Measurements from ENCODE around the gene FNBP1. TPM values are rescaled to one million over a fixed set of nuclear protein-coding genes. Genes with fewer than 3 reads are reported as not detected.

FNBP1 gene
- total and polyA plus RNA-seq, 2 experiments from 2014 or later = 19.5 to 21.0 TPM

DNA sequence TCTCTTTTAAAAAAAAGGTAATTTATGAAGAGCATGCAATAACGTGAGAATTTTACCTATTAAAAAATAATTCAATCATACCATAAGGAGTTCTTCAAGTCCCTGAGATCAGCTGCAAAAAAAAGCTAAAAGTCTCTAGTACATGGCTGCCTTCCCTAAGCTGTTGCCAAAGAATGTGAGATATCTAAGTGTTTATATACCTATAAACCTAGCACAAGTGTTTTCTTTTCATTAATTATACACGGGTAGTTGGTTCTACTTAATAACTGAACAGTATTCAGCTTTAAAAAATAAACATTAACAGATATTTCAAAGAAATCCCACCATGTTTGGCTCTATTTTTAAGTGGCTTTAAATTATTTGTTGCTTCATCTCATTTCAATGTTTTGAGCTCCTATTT, 25.9 kb downstream of the FNBP1 start:
- no peak overlapping the region for H3K4me3 ChIP-seq
- TF ChIP-seq EZH2 (IDR thresholded peaks at IDR 0.05; ENCODE audit: borderline replicate concordance) = no peak
- TF ChIP-seq EZH2phosphoT487 (IDR thresholded peaks at IDR 0.05; ENCODE audit: low read depth, severe bottlenecking, unreplicated experiment) = no peak
- no peak for TF ChIP-seq CTCF (IDR thresholded peaks at IDR 0.05; ENCODE audit: poor library complexity)
- H3K4me2 ChIP-seq = no peak overlapping the region
- WGBS (ENCODE audit: low lambda C conversion rate, missing lambda C conversion rate) = 91% methylated on average over 2 of the region's 2 CpGs
- no peaks in the 10 kb centered on the region for H3K36me3 ChIP-seq (replicated peaks; ENCODE audit: insufficient read depth, low read depth)
- H3K9me3 ChIP-seq (ENCODE audit: low read depth) = no peaks in the 10 kb centered on the region
- no peaks in the 10 kb centered on the region for H4K20me1 ChIP-seq (ENCODE audit: insufficient read depth, poor library complexity, severe bottlenecking)
- no peak overlapping the region for H2AFZ ChIP-seq
- peaks cover 80% of the 10 kb centered on the region for H3K79me2 ChIP-seq
- H3K27ac ChIP-seq = no peak overlapping the region
- no peak for DNase-seq (ENCODE audit: low spot score)
- H3K4me1 ChIP-seq (ENCODE audit: insufficient read depth) = no peaks in the 10 kb centered on the region
- H3K27me3 ChIP-seq = no peaks in the 10 kb centered on the region
- H3K9me2 ChIP-seq (replicated peaks; ENCODE audit: insufficient read depth) = no peaks in the 10 kb centered on the region

DNA sequence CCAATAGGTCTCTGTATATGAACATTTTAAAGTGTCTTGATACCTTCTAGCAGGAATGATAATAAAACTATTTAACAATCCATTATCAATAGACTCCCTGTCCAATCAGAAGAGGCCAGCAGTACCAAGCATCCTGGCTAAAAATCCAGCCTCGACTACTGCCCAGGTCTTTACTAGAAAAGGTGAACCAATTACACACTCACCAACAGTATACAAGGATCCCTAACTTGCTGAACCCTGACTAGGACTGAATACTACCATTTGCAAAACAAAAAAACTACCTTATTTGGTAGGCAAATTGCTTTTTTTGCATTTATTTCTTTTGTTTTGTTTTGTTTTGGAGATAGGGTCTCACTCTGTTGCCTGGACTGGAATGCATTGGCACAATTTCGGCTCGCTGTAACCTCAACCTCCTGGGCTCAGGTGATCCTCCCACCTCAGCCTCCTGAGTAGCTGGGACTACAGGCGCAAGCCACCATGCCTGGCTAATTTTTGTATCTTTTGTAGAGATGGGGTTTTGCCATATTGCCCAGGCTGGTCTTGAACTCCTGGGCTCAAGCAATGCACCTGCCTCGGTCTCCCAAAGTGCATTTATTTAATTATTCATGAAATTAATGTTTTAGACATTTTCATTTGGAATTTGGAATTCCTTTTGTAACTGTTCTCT, 27.5 kb downstream of the FNBP1 start:
- DNase-seq (ENCODE audit: low spot score) = no peak
- H3K79me2 ChIP-seq = peaks cover 81% of the 10 kb centered on the region
- H3K9me2 ChIP-seq (replicated peaks; ENCODE audit: insufficient read depth) = no peaks in the 10 kb centered on the region
- H3K27ac ChIP-seq = no peak overlapping the region
- 97% methylated on average over 5 of the region's 5 CpGs for WGBS (ENCODE audit: low lambda C conversion rate, missing lambda C conversion rate)
- no peaks in the 10 kb centered on the region for H4K20me1 ChIP-seq (ENCODE audit: insufficient read depth, poor library complexity, severe bottlenecking)
- H3K4me2 ChIP-seq = no peak overlapping the region
- no peak overlapping the region for H3K4me3 ChIP-seq
- no peaks in the 10 kb centered on the region for H3K27me3 ChIP-seq
- H3K36me3 ChIP-seq (replicated peaks; ENCODE audit: insufficient read depth, low read depth) = no peaks in the 10 kb centered on the region
- H2AFZ ChIP-seq = no peak overlapping the region
- TF ChIP-seq EZH2 (IDR thresholded peaks at IDR 0.05; ENCODE audit: borderline replicate concordance) (no peak), EZH2phosphoT487 (IDR thresholded peaks at IDR 0.05; ENCODE audit: low read depth, severe bottlenecking, unreplicated experiment) (no peak), CTCF (IDR thresholded peaks at IDR 0.05; ENCODE audit: poor library complexity) (no peak)
- H3K9me3 ChIP-seq (ENCODE audit: low read depth) = no peaks in the 10 kb centered on the region
- no peaks in the 10 kb centered on the region for H3K4me1 ChIP-seq (ENCODE audit: insufficient read depth)

DNA sequence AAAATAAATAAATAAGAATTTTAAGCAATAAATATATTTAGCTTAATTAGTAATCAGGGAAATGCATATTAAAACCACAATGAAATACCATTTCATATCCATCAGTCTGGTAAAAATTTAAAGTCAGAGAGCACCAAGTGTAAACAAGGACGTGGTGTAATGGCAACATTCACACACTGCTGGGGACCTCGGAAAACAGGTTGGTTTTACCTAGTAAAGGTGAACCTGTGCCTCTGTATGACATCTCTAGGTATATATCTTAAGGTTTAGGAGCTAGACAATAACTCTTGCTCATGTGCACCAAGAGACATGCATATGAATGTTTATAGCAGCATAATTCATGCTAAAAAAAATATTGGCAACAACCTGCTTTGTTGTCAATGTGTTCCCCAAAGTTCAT, 29.7 kb downstream of the FNBP1 start:
- Histone ChIP-seq H3K4me3 (no peak overlapping the region), H4K20me1 (ENCODE audit: insufficient read depth, poor library complexity, severe bottlenecking) (no peaks in the 10 kb centered on the region), H3K36me3 (replicated peaks; ENCODE audit: insufficient read depth, low read depth) (no peaks in the 10 kb centered on the region), H3K27me3 (no peaks in the 10 kb centered on the region), H3K79me2 (peaks cover 77% of the 10 kb centered on the region), H3K4me1 (ENCODE audit: insufficient read depth) (no peaks in the 10 kb centered on the region), H3K9me2 (replicated peaks; ENCODE audit: insufficient read depth) (no peaks in the 10 kb centered on the region), H3K9me3 (ENCODE audit: low read depth) (no peaks in the 10 kb centered on the region), H3K27ac (no peak overlapping the region), H3K4me2 (no peak overlapping the region), H2AFZ (no peak overlapping the region)
- WGBS (ENCODE audit: low lambda C conversion rate, missing lambda C conversion rate) = 77% methylated on average over 2 of the region's 2 CpGs
- TF ChIP-seq EZH2phosphoT487 (IDR thresholded peaks at IDR 0.05; ENCODE audit: low read depth, severe bottlenecking, unreplicated experiment) (no peak), EZH2 (IDR thresholded peaks at IDR 0.05; ENCODE audit: borderline replicate concordance) (no peak), CTCF (IDR thresholded peaks at IDR 0.05; ENCODE audit: poor library complexity) (no peak)
- no peak for DNase-seq (ENCODE audit: low spot score)

Measured in hepatocyte (in vitro differentiated cells).